H4 (cell line): Measurements from ENCODE around the gene SIRPA. TPM values are rescaled to one million over a fixed set of nuclear protein-coding genes. Genes with fewer than 3 reads are reported as not detected.

Experiments used
- DNase-seq: peaks from one replicate; pipeline ENCODE4 v3.0.0-alpha.2; 2015; ENCODE audit warnings: low spot score
- total RNA-seq: library from RNA; depleted of rRNA; stranded (reverse); fragments of >200 nt; shearing (Covaris generic); gene quantifications from 2 replicates; pipeline ENCODE4 v1.2.3, GENCODE V29; 2014

SIRPA gene
- total RNA-seq, 1 experiment from 2014 or later, result 10.6 TPM

- DNase-seq, result no peak
These were observed 24.2 kb upstream of the SIRPA start for GRCh38 chr20:1870792-1871550.

GRCh38 chr20:1871807-1872458 lies 23.3 kb upstream of the SIRPA start:
- no peak for DNase-seq

GRCh38 chr20:1872459-1873097 lies 22.6 kb upstream of the SIRPA start:
- no peak for DNase-seq

GRCh38 chr20:1874450-1875182 lies 20.6 kb upstream of the SIRPA start:
- DNase-seq, result no peak

- DNase-seq, result no peak
These were observed 20.0 kb upstream of the SIRPA start for GRCh38 chr20:1875183-1875554.

- no peak for DNase-seq
These were observed 19.4 kb upstream of the SIRPA start for GRCh38 chr20:1875762-1876161.

GRCh38 chr20:1876217-1876921 lies 18.8 kb upstream of the SIRPA start:
- DNase-seq, result no peak

- peak; percentile 75 for DNase-seq
These were observed 18.1 kb upstream of the SIRPA start for GRCh38 chr20:1876975-1877608.

- DNase-seq, result no peak
These were observed 17.5 kb upstream of the SIRPA start for GRCh38 chr20:1877609-1878200.

- no peak for DNase-seq
These were observed 15.8 kb upstream of the SIRPA start for GRCh38 chr20:1879369-1879768.

GRCh38 chr20:1879934-1880333 lies 15.3 kb upstream of the SIRPA start:
- DNase-seq, result no peak

- DNase-seq, result no peak
These were observed 14.5 kb upstream of the SIRPA start for GRCh38 chr20:1880529-1881239.

- DNase-seq, result no peak
These were observed 13.9 kb upstream of the SIRPA start for GRCh38 chr20:1881240-1881835.

- no peak for DNase-seq
These were observed 13.2 kb upstream of the SIRPA start for GRCh38 chr20:1882026-1882425.

GRCh38 chr20:1883986-1884385 lies 11.2 kb upstream of the SIRPA start:
- DNase-seq, result no peak

- DNase-seq, result no peak
These were observed 10.0 kb upstream of the SIRPA start for GRCh38 chr20:1885254-1885653.

- DNase-seq, result no peak
These were observed 9.1 kb upstream of the SIRPA start for GRCh38 chr20:1885940-1886693.

GRCh38 chr20:1887321-1887720 lies 7.9 kb upstream of the SIRPA start:
- no peak for DNase-seq

GRCh38 chr20:1887756-1888155 lies 7.5 kb upstream of the SIRPA start:
- DNase-seq, result no peak
